ENCODE results near the gene SFXN3.

The SFXN3 gene

GRCh38 chr10:101002456-101002855, 28.6 kb upstream of the SFXN3 start:
- CTCF ChIA-PET = interaction anchor here (0.9 to 26.4 kb wide), 5 partner anchors 7 to 58 kb away, joined by 4 to 803 read pairs (median 24); partner anchors contain the start of genes MRPL43 and TWNK
- POLR2A ChIA-PET = no interaction called here
- no peak overlapping the region for H3K4me3 ChIP-seq (ENCODE audit: low read depth, low read length)

GRCh38 chr10:101003639-101004206, 27.3 kb upstream of the SFXN3 start:
- TF ChIP-seq CTCF (IDR thresholded peaks at IDR 0.05; ENCODE audit: insufficient read depth, low read length, missing control alignments) = no peak
- DNase-seq (ENCODE audit: low read depth, low spot score) = no peak
- no peak overlapping the region for H3K4me3 ChIP-seq (ENCODE audit: low read depth, low read length)
- CTCF ChIA-PET = interaction anchor here (0.8 to 26.4 kb wide), 8 partner anchors 5 to 54 kb away, joined by 3 to 803 read pairs (median 6); no protein-coding TSS in a partner anchor
- POLR2A ChIA-PET = no interaction called here

More at GRCh38 chr10:101002456-101002855, 28.6 kb upstream of the SFXN3 start:
- no peak for DNase-seq (ENCODE audit: low read depth, low spot score)
- no peak for TF ChIP-seq CTCF (IDR thresholded peaks at IDR 0.05; ENCODE audit: insufficient read depth, low read length, missing control alignments)

- H3K4me3 ChIP-seq (ENCODE audit: low read depth, low read length) = no peak overlapping the region
- ChIA-PET POLR2A (no interaction called here), CTCF (interaction anchor here (1.0 to 26.4 kb wide), 5 partner anchors 8 to 37 kb away, joined by 4 to 803 read pairs (median 24); partner anchors contain the start of gene LZTS2)
- no peak for TF ChIP-seq CTCF (IDR thresholded peaks at IDR 0.05; ENCODE audit: insufficient read depth, low read length, missing control alignments)
- no peak for DNase-seq (ENCODE audit: low read depth, low spot score)
These were observed 25.7 kb upstream of the SFXN3 start for GRCh38 chr10:101005361-101005760.

- no peak overlapping the region for H3K4me3 ChIP-seq (ENCODE audit: low read depth, low read length)
- POLR2A ChIA-PET = no interaction called here
- no peak for TF ChIP-seq CTCF (IDR thresholded peaks at IDR 0.05; ENCODE audit: insufficient read depth, low read length, missing control alignments)
- no peak for DNase-seq (ENCODE audit: low read depth, low spot score)
- CTCF ChIA-PET = interaction anchor here (0.9 to 26.4 kb wide), 5 partner anchors 9 to 45 kb away, joined by 3 to 803 read pairs (median 6); partner anchors contain the start of gene LZTS2
These were observed 25.0 kb upstream of the SFXN3 start for GRCh38 chr10:101005869-101006567.

GRCh38 chr10:101006593-101007098, 24.4 kb upstream of the SFXN3 start:
- no peak for TF ChIP-seq CTCF (IDR thresholded peaks at IDR 0.05; ENCODE audit: insufficient read depth, low read length, missing control alignments)
- no peak overlapping the region for H3K4me3 ChIP-seq (ENCODE audit: low read depth, low read length)
- no peak for DNase-seq (ENCODE audit: low read depth, low spot score)
- ChIA-PET POLR2A (interaction anchor here (0.6 to 1.0 kb wide), 2 partner anchors 8 to 49 kb away, joined by 3 to 6 read pairs; no protein-coding TSS in a partner anchor), CTCF (interaction anchor here (0.9 to 26.4 kb wide), 4 partner anchors 9 to 44 kb away, joined by 3 to 803 read pairs (median 171); partner anchors contain the start of gene LZTS2)

Measured in AG04449 (cell line).